ENCODE data around the gene NCEH1.

DNA sequence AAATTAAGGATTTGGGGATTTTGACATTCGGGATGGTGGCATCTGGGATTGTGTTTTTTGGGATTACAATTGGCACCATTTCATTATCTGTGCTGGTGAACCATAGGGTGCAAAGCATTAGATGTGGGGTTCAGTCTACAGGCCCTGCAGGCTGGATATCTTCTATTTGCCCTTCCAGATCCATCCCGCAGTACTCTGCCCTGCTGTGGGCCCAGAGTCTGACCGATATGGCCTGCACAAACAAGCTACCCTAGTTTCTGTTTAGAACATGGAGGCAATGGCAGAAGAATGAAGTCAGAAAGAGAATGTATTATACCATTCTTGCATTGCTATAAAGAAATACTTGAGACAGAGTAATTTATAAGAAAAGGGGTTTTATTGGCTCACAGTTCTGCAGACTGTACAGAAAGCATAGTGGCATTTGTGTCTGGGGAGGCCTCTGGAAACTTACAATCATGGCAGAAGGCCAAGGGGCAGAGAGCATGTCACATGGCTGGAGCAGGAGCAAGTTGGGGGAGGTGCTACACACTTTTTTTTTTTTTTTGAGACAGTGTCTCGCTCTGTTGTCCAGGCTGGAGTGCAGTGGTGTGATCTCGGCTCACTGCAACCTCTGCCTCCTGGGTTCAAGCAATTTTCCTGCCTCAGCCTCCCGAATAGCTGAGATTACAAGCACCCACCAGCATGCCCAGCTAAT, 93.7 kb downstream of the NCEH1 start:
- TF ChIP-seq, protein P1, sequence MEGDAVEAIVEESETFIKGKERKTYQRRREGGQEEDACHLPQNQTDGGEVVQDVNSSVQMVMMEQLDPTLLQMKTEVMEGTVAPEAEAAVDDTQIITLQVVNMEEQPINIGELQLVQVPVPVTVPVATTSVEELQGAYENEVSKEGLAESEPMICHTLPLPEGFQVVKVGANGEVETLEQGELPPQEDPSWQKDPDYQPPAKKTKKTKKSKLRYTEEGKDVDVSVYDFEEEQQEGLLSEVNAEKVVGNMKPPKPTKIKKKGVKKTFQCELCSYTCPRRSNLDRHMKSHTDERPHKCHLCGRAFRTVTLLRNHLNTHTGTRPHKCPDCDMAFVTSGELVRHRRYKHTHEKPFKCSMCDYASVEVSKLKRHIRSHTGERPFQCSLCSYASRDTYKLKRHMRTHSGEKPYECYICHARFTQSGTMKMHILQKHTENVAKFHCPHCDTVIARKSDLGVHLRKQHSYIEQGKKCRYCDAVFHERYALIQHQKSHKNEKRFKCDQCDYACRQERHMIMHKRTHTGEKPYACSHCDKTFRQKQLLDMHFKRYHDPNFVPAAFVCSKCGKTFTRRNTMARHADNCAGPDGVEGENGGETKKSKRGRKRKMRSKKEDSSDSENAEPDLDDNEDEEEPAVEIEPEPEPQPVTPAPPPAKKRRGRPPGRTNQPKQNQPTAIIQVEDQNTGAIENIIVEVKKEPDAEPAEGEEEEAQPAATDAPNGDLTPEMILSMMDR (IDR thresholded peaks at IDR 0.05; ENCODE audit: low read depth, low read length, poor library complexity, severe bottlenecking) = no peak
- TF ChIP-seq EZH2phosphoT487 (IDR thresholded peaks at IDR 0.05; ENCODE audit: borderline replicate concordance, low read length) = no peak

All from DOHH2 (cell line).